PC-9 (cell line): ENCODE data around the gene DPH7.

Experiments used
- EZH2 ChIP-seq: fragments of 200-600 bp; sonication (generic); IDR thresholded peaks from 2 replicates; pipeline ENCODE4 v1.8.0; 2017; ENCODE audit warnings: antibody characterized with exemption, low read depth
- TF ChIP-seq, protein P1 (sequence below): fragments of 200-600 bp; sonication (generic); conservative IDR thresholded peaks from 2 replicates; pipeline ENCODE4 v1.6.1; 2017; ENCODE audit warnings: mixed run types, antibody characterized with exemption, mild to moderate bottlenecking, moderate library complexity

DNA sequence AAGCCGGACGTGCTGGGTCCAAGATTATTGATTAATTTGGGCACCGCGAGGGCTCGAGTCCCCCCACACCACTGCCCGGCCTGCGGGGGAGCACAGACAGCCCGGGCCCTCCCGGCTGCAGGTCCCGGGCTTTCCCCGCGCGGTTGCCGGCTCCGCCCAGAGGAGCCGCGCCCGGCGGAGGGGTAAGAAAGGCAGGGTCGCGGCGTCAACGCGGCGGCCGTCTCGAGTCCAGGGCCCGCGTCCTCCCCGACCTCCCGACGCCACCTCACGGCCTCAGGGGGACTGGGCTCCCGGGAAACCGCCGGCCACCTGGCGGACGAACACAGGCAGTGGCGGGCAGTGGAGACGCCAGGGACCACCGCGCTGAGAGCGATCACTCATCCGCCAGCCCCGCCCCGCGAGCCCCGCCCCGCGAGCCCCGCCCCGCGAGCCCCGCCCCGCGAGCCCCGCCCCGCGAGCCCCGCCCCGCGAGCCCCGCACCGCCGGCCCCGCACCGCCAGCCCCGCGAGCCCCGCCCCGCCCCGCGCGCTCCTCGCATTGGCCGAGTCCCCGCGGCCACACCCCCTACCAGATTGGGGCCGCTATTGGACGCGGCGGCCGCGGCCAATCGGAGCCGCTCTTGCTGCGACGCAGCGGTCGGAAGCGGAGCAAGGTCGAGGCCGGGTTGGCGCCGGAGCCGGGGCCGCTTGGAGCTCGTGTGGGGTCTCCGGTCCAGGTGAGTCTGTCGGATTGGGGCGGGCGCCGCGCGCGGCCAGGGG is 27.3 kb downstream of the DPH7 start, which contains the start of gene MRPL41:
- TF ChIP-seq EZH2: no peak
- TF ChIP-seq, protein P1, sequence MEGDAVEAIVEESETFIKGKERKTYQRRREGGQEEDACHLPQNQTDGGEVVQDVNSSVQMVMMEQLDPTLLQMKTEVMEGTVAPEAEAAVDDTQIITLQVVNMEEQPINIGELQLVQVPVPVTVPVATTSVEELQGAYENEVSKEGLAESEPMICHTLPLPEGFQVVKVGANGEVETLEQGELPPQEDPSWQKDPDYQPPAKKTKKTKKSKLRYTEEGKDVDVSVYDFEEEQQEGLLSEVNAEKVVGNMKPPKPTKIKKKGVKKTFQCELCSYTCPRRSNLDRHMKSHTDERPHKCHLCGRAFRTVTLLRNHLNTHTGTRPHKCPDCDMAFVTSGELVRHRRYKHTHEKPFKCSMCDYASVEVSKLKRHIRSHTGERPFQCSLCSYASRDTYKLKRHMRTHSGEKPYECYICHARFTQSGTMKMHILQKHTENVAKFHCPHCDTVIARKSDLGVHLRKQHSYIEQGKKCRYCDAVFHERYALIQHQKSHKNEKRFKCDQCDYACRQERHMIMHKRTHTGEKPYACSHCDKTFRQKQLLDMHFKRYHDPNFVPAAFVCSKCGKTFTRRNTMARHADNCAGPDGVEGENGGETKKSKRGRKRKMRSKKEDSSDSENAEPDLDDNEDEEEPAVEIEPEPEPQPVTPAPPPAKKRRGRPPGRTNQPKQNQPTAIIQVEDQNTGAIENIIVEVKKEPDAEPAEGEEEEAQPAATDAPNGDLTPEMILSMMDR: peak; percentile 49
